ENCODE measurements around the gene PRKCQ.
"Not testable (repeated sequence)": the region's sequence is repeated elsewhere in the genome, so short reads cannot be mapped to it uniquely, and the experiment has no call there.

Gene PRKCQ

GRCh38 chr10:6402960-6403359, 177.1 kb downstream of the PRKCQ start:
- FAIRE-seq = no peak

GRCh38 chr10:6402349-6402709, 177.7 kb downstream of the PRKCQ start:
- no peak for FAIRE-seq

- no peak for FAIRE-seq
Observed at GRCh38 chr10:6401558-6402348, 178.3 kb downstream of the PRKCQ start.

- FAIRE-seq = no peak
Observed at GRCh38 chr10:6400821-6401465, 179.1 kb downstream of the PRKCQ start.

- no peak for FAIRE-seq
Observed at GRCh38 chr10:6400331-6400730, 179.7 kb downstream of the PRKCQ start.

GRCh38 chr10:6399879-6400278, 180.2 kb downstream of the PRKCQ start:
- FAIRE-seq = no peak

- no peak for FAIRE-seq
Observed at GRCh38 chr10:6399231-6399741, 180.8 kb downstream of the PRKCQ start.

GRCh38 chr10:6398399-6398798, 181.7 kb downstream of the PRKCQ start:
- FAIRE-seq = no peak

- no peak for FAIRE-seq
Observed at GRCh38 chr10:6396652-6397051, 183.4 kb downstream of the PRKCQ start.

- FAIRE-seq = no peak
Observed at GRCh38 chr10:6396226-6396625, 183.8 kb downstream of the PRKCQ start.

GRCh38 chr10:6395606-6396005, 184.5 kb downstream of the PRKCQ start:
- no peak for FAIRE-seq

- FAIRE-seq = no peak
Observed at GRCh38 chr10:6394084-6394483, 186.0 kb downstream of the PRKCQ start.

GRCh38 chr10:6393168-6393567, 186.9 kb downstream of the PRKCQ start:
- no peak for FAIRE-seq

GRCh38 chr10:6390213-6390845, 189.7 kb downstream of the PRKCQ start:
- FAIRE-seq = no peak

GRCh38 chr10:6388261-6388893, 191.7 kb downstream of the PRKCQ start:
- no peak for FAIRE-seq

- FAIRE-seq = no peak
Observed at GRCh38 chr10:6386960-6387359, 193.1 kb downstream of the PRKCQ start.

GRCh38 chr10:6386346-6386745, 193.7 kb downstream of the PRKCQ start:
- no peak for FAIRE-seq

GRCh38 chr10:6385665-6386064, 194.4 kb downstream of the PRKCQ start:
- FAIRE-seq = no peak

- FAIRE-seq = no peak
Observed at GRCh38 chr10:6384847-6385246, 195.2 kb downstream of the PRKCQ start.

GRCh38 chr10:6384031-6384430, 196.0 kb downstream of the PRKCQ start:
- no peak for FAIRE-seq

GRCh38 chr10:6383096-6383812, 196.8 kb downstream of the PRKCQ start:
- FAIRE-seq = no peak

- FAIRE-seq = no peak
Observed at GRCh38 chr10:6382081-6382480, 198.0 kb downstream of the PRKCQ start.

- not testable (repeated sequence) for FAIRE-seq
Observed at GRCh38 chr10:6380478-6380877, 199.6 kb downstream of the PRKCQ start.

Data from colon (tissue), 2 donors.